Progenitor cell of endocrine pancreas (in vitro differentiated cells): ENCODE results near the gene TCHHL1. TPM values are rescaled to one million over a fixed set of nuclear protein-coding genes. Genes with fewer than 3 reads are reported as not detected.
"Not testable (repeated sequence)": the region's sequence is repeated elsewhere in the genome, so short reads cannot be mapped to it uniquely, and the experiment has no call there.

Source experiments
- DNase-seq: peaks from one replicate; pipeline ENCODE4 v3.0.0; 2021; ENCODE audit warnings: low spot score; ENCODE audit not compliant: unreplicated experiment
- H3K27ac Mint-ChIP-seq: 2 replicates; pipeline ENCODE4 v1.8.0; 2021; ENCODE audit warnings: mild to moderate bottlenecking, moderate library complexity, mixed read lengths
- H3K27me3 Mint-ChIP-seq: 2 replicates; pipeline ENCODE4 v1.8.0; 2021; ENCODE audit warnings: mixed read lengths
- H3K36me3 Mint-ChIP-seq: 2 replicates; pipeline ENCODE4 v1.8.0; 2022; ENCODE audit warnings: mixed read lengths; ENCODE audit not compliant: insufficient read depth
- H3K4me1 Mint-ChIP-seq: 2 replicates; pipeline ENCODE4 v1.8.0; 2021; ENCODE audit warnings: low read depth, mixed read lengths
- H3K4me3 Mint-ChIP-seq: 2 replicates; pipeline ENCODE4 v1.8.0; 2021; ENCODE audit warnings: low read depth, mild to moderate bottlenecking, moderate library complexity, mixed read lengths
- H3K9me3 Mint-ChIP-seq: 2 replicates; pipeline ENCODE4 v1.8.0; 2021; ENCODE audit warnings: low read depth, mixed read lengths
- total RNA-seq: library from RNA; stranded (reverse); gene quantifications from 2 replicates; pipeline ENCODE4 v1.2.1, GENCODE V29; 2021
- TF ChIP-seq, protein P1 (sequence below): fragments of 200-600 bp; sonication (generic); IDR thresholded peaks from one replicate; pipeline ENCODE4 v1.5.0; 2021; ENCODE audit warnings: antibody characterized with exemption, mild to moderate bottlenecking; ENCODE audit not compliant: unreplicated experiment

TCHHL1 gene
- total RNA-seq, 1 donor from 2014 or later: not detected

DNA sequence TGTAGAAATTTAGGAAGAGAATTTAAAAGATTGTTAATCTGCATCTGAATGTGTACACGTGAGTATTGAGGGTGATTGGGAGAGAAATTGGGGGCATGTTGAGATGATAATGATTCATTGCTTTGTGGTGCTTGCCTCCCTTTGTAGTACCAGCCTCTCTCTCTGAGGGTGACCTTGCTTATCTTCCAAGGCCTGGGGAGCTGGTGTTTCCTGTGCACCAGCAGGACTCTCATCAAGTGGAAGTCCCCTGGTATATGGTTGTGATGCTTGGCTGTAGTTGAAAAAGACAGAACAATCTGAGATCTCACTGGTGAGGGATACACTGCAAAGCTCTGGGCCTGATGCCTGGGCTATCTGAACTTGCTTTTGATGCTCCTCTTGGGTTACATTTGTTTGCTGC lies 4.0 kb downstream of the TCHHL1 start:
- DNase-seq: no peak
- Mint-ChIP-seq H3K27ac (no peak overlapping the region), H3K27me3 (no peaks in the 10 kb centered on the region), H3K4me1 (no peaks in the 10 kb centered on the region), H3K9me3 (no peaks in the 10 kb centered on the region), H3K4me3 (no peak overlapping the region), H3K36me3 (no peaks in the 10 kb centered on the region)
- TF ChIP-seq, protein P1, sequence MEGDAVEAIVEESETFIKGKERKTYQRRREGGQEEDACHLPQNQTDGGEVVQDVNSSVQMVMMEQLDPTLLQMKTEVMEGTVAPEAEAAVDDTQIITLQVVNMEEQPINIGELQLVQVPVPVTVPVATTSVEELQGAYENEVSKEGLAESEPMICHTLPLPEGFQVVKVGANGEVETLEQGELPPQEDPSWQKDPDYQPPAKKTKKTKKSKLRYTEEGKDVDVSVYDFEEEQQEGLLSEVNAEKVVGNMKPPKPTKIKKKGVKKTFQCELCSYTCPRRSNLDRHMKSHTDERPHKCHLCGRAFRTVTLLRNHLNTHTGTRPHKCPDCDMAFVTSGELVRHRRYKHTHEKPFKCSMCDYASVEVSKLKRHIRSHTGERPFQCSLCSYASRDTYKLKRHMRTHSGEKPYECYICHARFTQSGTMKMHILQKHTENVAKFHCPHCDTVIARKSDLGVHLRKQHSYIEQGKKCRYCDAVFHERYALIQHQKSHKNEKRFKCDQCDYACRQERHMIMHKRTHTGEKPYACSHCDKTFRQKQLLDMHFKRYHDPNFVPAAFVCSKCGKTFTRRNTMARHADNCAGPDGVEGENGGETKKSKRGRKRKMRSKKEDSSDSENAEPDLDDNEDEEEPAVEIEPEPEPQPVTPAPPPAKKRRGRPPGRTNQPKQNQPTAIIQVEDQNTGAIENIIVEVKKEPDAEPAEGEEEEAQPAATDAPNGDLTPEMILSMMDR: no peak

DNA sequence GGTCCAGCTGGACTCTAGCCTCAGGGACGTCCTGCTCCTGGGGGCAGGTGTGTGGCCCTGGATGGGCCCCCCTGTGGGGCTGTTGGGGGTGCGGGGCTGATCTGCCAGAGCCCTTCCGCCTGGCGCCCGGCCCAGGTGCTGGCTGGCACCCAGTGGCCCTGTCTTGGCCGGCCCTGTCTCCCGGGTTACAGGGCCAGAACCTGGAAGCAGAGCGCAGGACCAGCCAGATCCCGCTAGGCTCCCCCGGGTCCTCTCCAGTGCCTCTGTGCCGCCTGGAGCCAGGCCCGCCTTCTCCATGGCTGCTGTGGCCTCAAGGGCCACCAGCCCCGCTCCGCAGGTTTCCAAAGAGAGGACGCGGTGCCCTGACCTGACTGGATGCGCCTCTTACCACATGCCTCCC lies 7.8 kb downstream of the TCHHL1 start:
- not testable (repeated sequence) for H3K27ac Mint-ChIP-seq, H3K4me3 Mint-ChIP-seq, H3K9me3 Mint-ChIP-seq, H3K4me1 Mint-ChIP-seq, H3K27me3 Mint-ChIP-seq, DNase-seq, H3K36me3 Mint-ChIP-seq

DNA sequence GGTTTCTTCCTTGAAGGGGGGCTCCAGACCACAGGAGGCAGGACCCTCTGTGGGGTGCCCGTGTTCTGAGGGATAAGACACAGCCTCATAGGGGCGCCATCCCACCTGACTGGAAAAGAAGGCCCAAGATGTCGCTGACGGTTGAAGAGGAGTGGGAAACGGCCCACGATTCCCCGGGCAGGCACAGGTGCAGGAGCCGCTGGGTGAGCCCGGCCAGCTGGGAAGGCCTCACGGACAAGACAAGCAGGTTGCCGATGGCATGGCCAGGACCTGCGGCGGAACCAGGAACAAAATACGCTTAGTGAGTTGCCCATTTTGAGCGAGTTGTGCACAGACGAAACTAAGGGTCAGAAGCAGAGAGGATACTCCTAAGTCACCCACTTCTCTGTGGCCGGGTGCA lies 8.4 kb downstream of the TCHHL1 start:
- H3K9me3 Mint-ChIP-seq, DNase-seq, H3K27me3 Mint-ChIP-seq, H3K36me3 Mint-ChIP-seq, H3K4me1 Mint-ChIP-seq, H3K27ac Mint-ChIP-seq, H3K4me3 Mint-ChIP-seq: not testable (repeated sequence)

DNA sequence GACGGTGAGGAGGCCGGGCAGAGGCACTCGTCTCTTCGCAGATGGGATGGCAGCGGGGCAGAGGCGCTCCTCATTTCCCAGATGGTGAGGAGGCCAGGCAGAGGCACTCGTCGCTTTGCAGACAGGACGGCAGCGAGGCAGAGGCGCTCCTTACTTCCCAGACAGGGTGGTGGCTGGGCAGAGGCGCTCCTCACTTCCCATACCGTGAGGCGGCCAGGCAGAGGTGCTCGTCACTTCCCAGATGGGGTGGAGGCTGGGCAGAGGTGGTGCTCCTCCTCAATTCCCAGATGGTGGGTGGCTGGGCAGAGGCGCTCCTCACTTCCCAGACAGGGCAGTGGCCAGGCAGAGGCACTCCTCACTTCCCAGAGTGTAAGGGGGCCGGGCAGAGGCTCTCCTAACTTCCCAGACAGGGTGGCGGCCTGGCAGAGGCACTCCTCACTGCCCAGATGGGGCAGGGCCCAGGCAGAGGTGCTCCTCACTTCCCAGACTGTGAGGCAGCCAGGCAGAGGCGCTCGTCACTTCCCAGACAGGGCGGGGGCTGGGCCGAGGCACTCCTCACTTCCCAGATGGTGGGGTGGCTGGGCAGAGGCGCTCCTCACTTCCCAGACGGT lies 9.9 kb downstream of the TCHHL1 start:
- Mint-ChIP-seq H3K36me3 (no peaks in the 10 kb centered on the region), H3K27ac (no peak overlapping the region), H3K4me1 (no peaks in the 10 kb centered on the region), H3K4me3 (no peak overlapping the region), H3K9me3 (peaks cover 8% of the 10 kb centered on the region), H3K27me3 (peaks cover 6% of the 10 kb centered on the region)
- DNase-seq: no peak
- TF ChIP-seq, protein P1: no peak

DNA sequence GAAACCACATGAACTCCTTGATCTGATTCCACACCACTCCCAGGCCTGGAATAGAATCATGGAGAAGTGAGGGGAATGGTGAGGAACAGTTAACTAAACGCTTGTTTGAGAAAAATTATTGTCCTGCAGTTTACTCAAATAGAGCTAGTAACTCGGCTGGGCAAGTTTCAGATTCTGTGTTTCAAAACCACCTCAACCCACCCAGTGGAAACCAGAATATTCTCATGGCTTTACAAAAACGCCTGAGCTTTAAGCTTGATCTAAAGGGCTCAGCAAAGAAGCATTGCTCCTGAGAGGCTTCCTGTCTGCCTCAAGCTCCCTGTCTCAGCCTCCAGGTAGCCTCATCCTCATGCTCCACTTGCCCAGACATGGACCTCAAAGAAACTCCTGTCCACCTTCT lies 16.6 kb downstream of the TCHHL1 start:
- H3K27me3 Mint-ChIP-seq: peaks cover 15% of the 10 kb centered on the region

DNA sequence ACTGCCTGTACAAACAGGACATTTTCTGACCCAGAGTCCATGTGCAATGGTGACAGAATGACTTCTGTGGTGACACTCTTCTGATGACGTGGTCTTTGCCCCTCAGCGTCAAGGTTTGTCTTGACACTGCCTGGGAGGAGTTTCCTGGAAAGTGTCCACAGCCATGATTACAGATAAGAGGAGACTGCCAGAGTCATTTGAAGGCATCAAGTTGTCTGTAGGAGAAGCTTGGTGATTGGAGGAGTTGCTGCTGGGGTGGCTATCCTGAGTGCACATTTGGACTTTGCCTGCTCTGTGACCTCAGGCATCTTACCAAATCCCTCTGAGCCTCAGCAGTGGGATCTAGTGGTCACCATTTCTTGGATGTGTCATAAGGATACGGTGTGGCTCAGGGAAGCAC lies 17.7 kb downstream of the TCHHL1 start:
- no peak for DNase-seq
- Mint-ChIP-seq H3K4me1 (no peaks in the 10 kb centered on the region), H3K27ac (no peak overlapping the region), H3K36me3 (no peaks in the 10 kb centered on the region), H3K9me3 (no peaks in the 10 kb centered on the region), H3K27me3 (peaks cover 19% of the 10 kb centered on the region), H3K4me3 (no peak overlapping the region)
- TF ChIP-seq, protein P1: no peak

More for the DNA sequence above, 16.6 kb downstream of the TCHHL1 start:
- H3K4me3 Mint-ChIP-seq: no peak overlapping the region
- H3K9me3 Mint-ChIP-seq: peaks cover 4% of the 10 kb centered on the region
- no peak for DNase-seq
- no peaks in the 10 kb centered on the region for H3K36me3 Mint-ChIP-seq
- TF ChIP-seq, protein P1: no peak
- no peak overlapping the region for H3K27ac Mint-ChIP-seq
- H3K4me1 Mint-ChIP-seq: no peaks in the 10 kb centered on the region
